Endodermal cell (in vitro differentiated cells): Measurements from ENCODE around the gene SMS. TPM values are rescaled to one million over a fixed set of nuclear protein-coding genes. Genes with fewer than 3 reads are reported as not detected.
"Not testable (repeated sequence)": the region's sequence is repeated elsewhere in the genome, so short reads cannot be mapped to it uniquely, and the experiment has no call there.

Experiments
- DNase-seq: peaks from one replicate; pipeline ENCODE4 v3.0.0-alpha.2; 2017
- H3K27ac ChIP-seq: 2 replicates; pipeline ENCODE4 v1.5.1; 2013; ENCODE audit warnings: mild to moderate bottlenecking, low read depth, low read length, moderate library complexity
- H3K27me3 ChIP-seq: 2 replicates; pipeline ENCODE4 v1.6.1; 2013; ENCODE audit warnings: mild to moderate bottlenecking, low read length, moderate library complexity; ENCODE audit not compliant: insufficient read depth, control insufficient read depth, poor library complexity, severe bottlenecking
- H3K36me3 ChIP-seq: 2 replicates; pipeline ENCODE4 v1.7.0; 2013; ENCODE audit warnings: mild to moderate bottlenecking, low read length, moderate library complexity; ENCODE audit not compliant: control insufficient read depth, insufficient read depth
- H3K4me1 ChIP-seq: one replicate; pipeline ENCODE4 v1.7.0; 2013; ENCODE audit warnings: low read length; ENCODE audit not compliant: control insufficient read depth, insufficient read depth
- H3K4me3 ChIP-seq: 2 replicates; pipeline ENCODE4 v1.5.1; 2013; ENCODE audit warnings: mild to moderate bottlenecking, low read length, moderate library complexity
- H3K9ac ChIP-seq: 2 replicates; pipeline ENCODE4 v1.6.1; 2013; ENCODE audit warnings: mild to moderate bottlenecking, low read length, moderate library complexity; ENCODE audit not compliant: poor library complexity, severe bottlenecking; ENCODE audit errors: extremely low read depth
- H3K9me3 ChIP-seq: 2 replicates; pipeline ENCODE4 v1.6.1; 2013; ENCODE audit warnings: mild to moderate bottlenecking, low read length, moderate library complexity; ENCODE audit not compliant: control insufficient read depth
- H3K27ac Mint-ChIP-seq: 2 replicates; pipeline ENCODE4 v1.8.0; 2020; ENCODE audit warnings: mixed read lengths
- H3K27me3 Mint-ChIP-seq: 2 replicates; pipeline ENCODE4 v1.8.0; 2021; ENCODE audit warnings: mild to moderate bottlenecking, mixed read lengths; ENCODE audit not compliant: insufficient read depth
- H3K36me3 Mint-ChIP-seq: 2 replicates; pipeline ENCODE4 v1.8.0; 2020; ENCODE audit warnings: low read depth, mixed read lengths
- H3K4me1 Mint-ChIP-seq: 2 replicates; pipeline ENCODE4 v1.8.0; 2020; ENCODE audit warnings: mixed read lengths
- H3K4me3 Mint-ChIP-seq: 2 replicates; pipeline ENCODE4 v1.8.0; 2020; ENCODE audit warnings: mild to moderate bottlenecking, moderate library complexity, mixed read lengths
- H3K9me3 Mint-ChIP-seq: 2 replicates; pipeline ENCODE4 v1.8.0; 2020; ENCODE audit warnings: mild to moderate bottlenecking, mixed read lengths
- WGBS, 2 experiments: methylation state at CpG; one replicate each; pipeline versions ENCODE4 v1.1.5 to v1.1.7; 2013; ENCODE audit warnings: missing lambda C conversion rate in 2 of 2, mixed read lengths in 1 of 2; ENCODE audit not compliant: insufficient coverage in 1 of 2, insufficient read length in 1 of 2; 5-methylcytosine and 5-hydroxymethylcytosine counted together
- total RNA-seq, 2 donors: library from RNA; stranded (reverse); fragmentation: NEBNext Ultra II Directional in 1 of 2; extraction: Animal tissue kit (Norgen Biotek cat#: 25700) in 1 of 2; gene quantifications; 2 replicates in 1 of 2; 3 replicates in 1 of 2; pipeline ENCODE4 v1.2.1, GENCODE V29; 2021
- TF ChIP-seq, protein P1 (sequence below): fragments of 200-600 bp; sonication (generic); conservative IDR thresholded peaks from 2 replicates; pipeline ENCODE4 v1.5.0; 2021; ENCODE audit warnings: antibody characterized with exemption, mild to moderate bottlenecking

The SMS gene
- total RNA-seq, 2 donors from 2014 or later = 163 to 312 TPM

DNA sequence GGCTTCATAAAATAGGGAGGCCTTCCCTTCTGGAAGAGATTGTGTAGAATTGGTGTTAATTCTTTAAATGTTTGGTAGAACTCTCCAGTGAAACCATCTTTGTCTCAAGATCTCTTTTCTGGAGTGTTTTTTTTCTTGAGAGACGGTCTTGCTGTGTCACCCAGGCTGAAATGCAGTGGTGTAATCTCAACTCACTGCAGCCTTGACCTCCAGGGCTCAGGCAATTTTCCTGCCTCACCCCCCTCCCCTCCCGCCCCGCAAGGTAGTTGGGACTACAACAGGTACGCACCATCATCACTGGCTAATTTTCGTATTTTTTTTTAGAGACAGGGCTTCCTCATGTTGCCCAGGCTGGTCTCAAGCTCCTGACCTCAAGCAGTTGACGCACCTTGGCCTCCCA lies 12.1 kb downstream of the SMS start:
- no peaks in the 10 kb centered on the region for H3K27me3 Mint-ChIP-seq

GRCh38 chrX:21953195-21953830 lies 12.8 kb downstream of the SMS start:
- Mint-ChIP-seq H3K4me3 (peak overlapping the region; percentile 30), H3K4me1 (peaks cover 56% of the 10 kb centered on the region)
- not testable (repeated sequence) for H3K27me3 Mint-ChIP-seq

More for the DNA sequence above, 12.1 kb downstream of the SMS start:
- H3K4me1 Mint-ChIP-seq = peaks cover 63% of the 10 kb centered on the region
- no peaks in the 10 kb centered on the region for H3K27me3 ChIP-seq
- no peaks in the 10 kb centered on the region for H3K9me3 Mint-ChIP-seq
- no peak overlapping the region for H3K27ac ChIP-seq
- H3K4me3 Mint-ChIP-seq = peak overlapping the region; percentile 30
- no peak overlapping the region for H3K4me3 ChIP-seq
- peaks cover 25% of the 10 kb centered on the region for H3K36me3 Mint-ChIP-seq
- H3K36me3 ChIP-seq = no peaks in the 10 kb centered on the region
- no peak overlapping the region for H3K9ac ChIP-seq
- H3K9me3 ChIP-seq = no peaks in the 10 kb centered on the region
- 50 to 71% methylated on average over 2 to 6 of the region's 6 CpGs for WGBS, 2 experiments
- peak overlapping the region; percentile 94 for H3K27ac Mint-ChIP-seq
- peak; percentile 26 for DNase-seq
- TF ChIP-seq, protein P1, sequence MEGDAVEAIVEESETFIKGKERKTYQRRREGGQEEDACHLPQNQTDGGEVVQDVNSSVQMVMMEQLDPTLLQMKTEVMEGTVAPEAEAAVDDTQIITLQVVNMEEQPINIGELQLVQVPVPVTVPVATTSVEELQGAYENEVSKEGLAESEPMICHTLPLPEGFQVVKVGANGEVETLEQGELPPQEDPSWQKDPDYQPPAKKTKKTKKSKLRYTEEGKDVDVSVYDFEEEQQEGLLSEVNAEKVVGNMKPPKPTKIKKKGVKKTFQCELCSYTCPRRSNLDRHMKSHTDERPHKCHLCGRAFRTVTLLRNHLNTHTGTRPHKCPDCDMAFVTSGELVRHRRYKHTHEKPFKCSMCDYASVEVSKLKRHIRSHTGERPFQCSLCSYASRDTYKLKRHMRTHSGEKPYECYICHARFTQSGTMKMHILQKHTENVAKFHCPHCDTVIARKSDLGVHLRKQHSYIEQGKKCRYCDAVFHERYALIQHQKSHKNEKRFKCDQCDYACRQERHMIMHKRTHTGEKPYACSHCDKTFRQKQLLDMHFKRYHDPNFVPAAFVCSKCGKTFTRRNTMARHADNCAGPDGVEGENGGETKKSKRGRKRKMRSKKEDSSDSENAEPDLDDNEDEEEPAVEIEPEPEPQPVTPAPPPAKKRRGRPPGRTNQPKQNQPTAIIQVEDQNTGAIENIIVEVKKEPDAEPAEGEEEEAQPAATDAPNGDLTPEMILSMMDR = no peak
- H3K4me1 ChIP-seq = peaks cover 4% of the 10 kb centered on the region

GRCh38 chrX:21955403-21956189 lies 15.1 kb downstream of the SMS start:
- Mint-ChIP-seq H3K27me3 (no peaks in the 10 kb centered on the region), H3K9me3 (no peaks in the 10 kb centered on the region), H3K4me1 (peaks cover 63% of the 10 kb centered on the region), H3K36me3 (peaks cover 33% of the 10 kb centered on the region), H3K27ac (peak overlapping the region; percentile 45), H3K4me3 (no peak overlapping the region)
- Histone ChIP-seq H3K27me3 (no peaks in the 10 kb centered on the region), H3K36me3 (no peaks in the 10 kb centered on the region), H3K9ac (no peak overlapping the region), H3K4me1 (no peaks in the 10 kb centered on the region), H3K27ac (no peak overlapping the region), H3K4me3 (no peak overlapping the region), H3K9me3 (no peaks in the 10 kb centered on the region)
- DNase-seq = peak; percentile 24
- TF ChIP-seq, protein P1 = no peak
- WGBS, 2 experiments = 78% methylated on average over 7 of the region's 7 CpGs; no CpG with 5 or more reads in 1 of the 2 experiments

More at GRCh38 chrX:21953195-21953830, 12.8 kb downstream of the SMS start:
- not testable (repeated sequence) for H3K27ac ChIP-seq, H3K36me3 ChIP-seq, H3K4me1 ChIP-seq, H3K9me3 Mint-ChIP-seq, H3K9ac ChIP-seq, H3K27me3 ChIP-seq, H3K9me3 ChIP-seq, H3K4me3 ChIP-seq
- peak; percentile 28 for DNase-seq
- Mint-ChIP-seq H3K27ac (peak overlapping the region; percentile 94), H3K36me3 (peaks cover 31% of the 10 kb centered on the region)
- 59% methylated on average over 5 of the region's 6 CpGs; no CpG with 5 or more reads in 1 of the 2 experiments for WGBS, 2 experiments
